ENCODE measurements around the gene S100B. TPM values are rescaled to one million over a fixed set of nuclear protein-coding genes. Genes with fewer than 3 reads are reported as not detected.

Gene S100B
- polyA plus RNA-seq, 2 donors = 2.3 to 11.6 TPM

GRCh38 chr21:46639489-46640386 is 34.9 kb upstream of the S100B start:
- WGBS, 2 donors = 87% methylated on average over 8 of the region's 8 CpGs
- H3K27me3 ChIP-seq (ENCODE audit: control insufficient read depth in 1 of 2, insufficient read depth in 2 of 2, low read length in 2 of 2) = no peaks in the 10 kb centered on the region
- H3K4me3 ChIP-seq (ENCODE audit: low read depth in 1 of 2, low read length in 2 of 2) = no peak overlapping the region
- no peaks in the 10 kb centered on the region for H3K9me3 ChIP-seq (ENCODE audit: control insufficient read depth in 2 of 2, insufficient read depth in 1 of 2, low read depth in 1 of 2, low read length in 1 of 2)
- peaks cover 0 to 2% of the 10 kb centered on the region in 2 donors for H3K4me1 ChIP-seq (ENCODE audit: control insufficient read depth in 2 of 2, insufficient read depth in 2 of 2, low read length in 1 of 2)
- H3K36me3 ChIP-seq (ENCODE audit: control insufficient read depth in 2 of 2, insufficient read depth in 2 of 2, low read length in 1 of 2) = peaks cover 11 to 13% of the 10 kb centered on the region in 2 donors
- H3K27ac ChIP-seq (ENCODE audit: low read depth in 2 of 2, low read length in 1 of 2) = no peak overlapping the region

- H3K27ac ChIP-seq (ENCODE audit: low read depth in 2 of 2, low read length in 1 of 2) = peak overlapping the region in 1 of 2 donors; percentile 29
- no peak overlapping the region for H3K4me3 ChIP-seq (ENCODE audit: low read depth in 1 of 2, low read length in 2 of 2)
- no peaks in the 10 kb centered on the region for H3K27me3 ChIP-seq (ENCODE audit: control insufficient read depth in 1 of 2, insufficient read depth in 2 of 2, low read length in 2 of 2)
- peaks cover 0 to 4% of the 10 kb centered on the region in 2 donors for H3K36me3 ChIP-seq (ENCODE audit: control insufficient read depth in 2 of 2, insufficient read depth in 2 of 2, low read length in 1 of 2)
- WGBS, 2 donors = 53 to 56% methylated on average over 3 of the region's 3 CpGs
- H3K4me1 ChIP-seq (ENCODE audit: control insufficient read depth in 2 of 2, insufficient read depth in 2 of 2, low read length in 1 of 2) = peaks cover 0 to 2% of the 10 kb centered on the region in 2 donors
- no peaks in the 10 kb centered on the region for H3K9me3 ChIP-seq (ENCODE audit: control insufficient read depth in 2 of 2, insufficient read depth in 1 of 2, low read depth in 1 of 2, low read length in 1 of 2)
Measured at GRCh38 chr21:46637952-46638746, 33.3 kb upstream of the S100B start.

GRCh38 chr21:46636550-46637285 is 31.8 kb upstream of the S100B start:
- Histone ChIP-seq H3K4me1 (ENCODE audit: control insufficient read depth in 2 of 2, insufficient read depth in 2 of 2, low read length in 1 of 2) (peaks cover 0 to 2% of the 10 kb centered on the region in 2 donors), H3K27ac (ENCODE audit: low read depth in 2 of 2, low read length in 1 of 2) (no peak overlapping the region), H3K4me3 (ENCODE audit: low read depth in 1 of 2, low read length in 2 of 2) (peak overlapping the region in 1 of 2 donors; percentile 71), H3K36me3 (ENCODE audit: control insufficient read depth in 2 of 2, insufficient read depth in 2 of 2, low read length in 1 of 2) (peaks cover 0 to 4% of the 10 kb centered on the region in 2 donors), H3K9me3 (ENCODE audit: control insufficient read depth in 2 of 2, insufficient read depth in 1 of 2, low read depth in 1 of 2, low read length in 1 of 2) (no peaks in the 10 kb centered on the region), H3K27me3 (ENCODE audit: control insufficient read depth in 1 of 2, insufficient read depth in 2 of 2, low read length in 2 of 2) (no peaks in the 10 kb centered on the region)
- 56 to 59% methylated on average over 7 of the region's 7 CpGs for WGBS, 2 donors

- peaks cover 0 to 2% of the 10 kb centered on the region in 2 donors for H3K4me1 ChIP-seq (ENCODE audit: control insufficient read depth in 2 of 2, insufficient read depth in 2 of 2, low read length in 1 of 2)
- H3K27ac ChIP-seq (ENCODE audit: low read depth in 2 of 2, low read length in 1 of 2) = peak overlapping the region; percentile 99 to 100
- WGBS, 2 donors = 3 to 5% methylated on average over 8 of the region's 8 CpGs
Measured at GRCh38 chr21:46636181-46636512, 31.3 kb upstream of the S100B start.

GRCh38 chr21:46635324-46636180 is 30.7 kb upstream of the S100B start, which contains the start of gene PRMT2:
Gene PRMT2, plus strand, starts transcription at chr21:46635674. Its CDS starts 1,278 bp downstream, at chr21:46636952.
- peak within 1 kb of the TSS; percentile 71 to 92 for H3K4me3 ChIP-seq (ENCODE audit: low read depth in 1 of 2, low read length in 2 of 2)
- 0% methylated on average over 73 to 90 of the region's 90 CpGs for WGBS, 2 donors
- peaks cover 0 to 2% of the 10 kb centered on the region in 2 donors for H3K4me1 ChIP-seq (ENCODE audit: control insufficient read depth in 2 of 2, insufficient read depth in 2 of 2, low read length in 1 of 2)
- no peaks in the 10 kb centered on the region for H3K9me3 ChIP-seq (ENCODE audit: control insufficient read depth in 2 of 2, insufficient read depth in 1 of 2, low read depth in 1 of 2, low read length in 1 of 2)
- no peaks in the 10 kb centered on the region for H3K36me3 ChIP-seq (ENCODE audit: control insufficient read depth in 2 of 2, insufficient read depth in 2 of 2, low read length in 1 of 2)
- H3K27me3 ChIP-seq (ENCODE audit: control insufficient read depth in 1 of 2, insufficient read depth in 2 of 2, low read length in 2 of 2) = no peaks in the 10 kb centered on the region
- peak within 1 kb of the TSS; percentile 99 to 100 for H3K27ac ChIP-seq (ENCODE audit: low read depth in 2 of 2, low read length in 1 of 2)

More at GRCh38 chr21:46636181-46636512, 31.3 kb upstream of the S100B start:
- H3K4me3 ChIP-seq (ENCODE audit: low read depth in 1 of 2, low read length in 2 of 2) = peak overlapping the region; percentile 71 to 92
- no peaks in the 10 kb centered on the region for H3K9me3 ChIP-seq (ENCODE audit: control insufficient read depth in 2 of 2, insufficient read depth in 1 of 2, low read depth in 1 of 2, low read length in 1 of 2)
- no peaks in the 10 kb centered on the region for H3K27me3 ChIP-seq (ENCODE audit: control insufficient read depth in 1 of 2, insufficient read depth in 2 of 2, low read length in 2 of 2)
- H3K36me3 ChIP-seq (ENCODE audit: control insufficient read depth in 2 of 2, insufficient read depth in 2 of 2, low read length in 1 of 2) = peaks cover 0 to 1% of the 10 kb centered on the region in 2 donors

GRCh38 chr21:46634966-46635323 is 30.1 kb upstream of the S100B start:
- Histone ChIP-seq H3K27me3 (ENCODE audit: control insufficient read depth in 1 of 2, insufficient read depth in 2 of 2, low read length in 2 of 2) (no peaks in the 10 kb centered on the region), H3K9me3 (ENCODE audit: control insufficient read depth in 2 of 2, insufficient read depth in 1 of 2, low read depth in 1 of 2, low read length in 1 of 2) (no peaks in the 10 kb centered on the region), H3K27ac (ENCODE audit: low read depth in 2 of 2, low read length in 1 of 2) (peak overlapping the region; percentile 95 to 100), H3K4me3 (ENCODE audit: low read depth in 1 of 2, low read length in 2 of 2) (peak overlapping the region; percentile 71 to 92), H3K4me1 (ENCODE audit: control insufficient read depth in 2 of 2, insufficient read depth in 2 of 2, low read length in 1 of 2) (peaks cover 0 to 2% of the 10 kb centered on the region in 2 donors), H3K36me3 (ENCODE audit: control insufficient read depth in 2 of 2, insufficient read depth in 2 of 2, low read length in 1 of 2) (no peaks in the 10 kb centered on the region)
- WGBS, 2 donors = 0% methylated on average over 14 of the region's 14 CpGs

GRCh38 chr21:46634427-46634826 is 29.5 kb upstream of the S100B start:
- Histone ChIP-seq H3K36me3 (ENCODE audit: control insufficient read depth in 2 of 2, insufficient read depth in 2 of 2, low read length in 1 of 2) (no peaks in the 10 kb centered on the region), H3K4me1 (ENCODE audit: control insufficient read depth in 2 of 2, insufficient read depth in 2 of 2, low read length in 1 of 2) (peaks cover 0 to 2% of the 10 kb centered on the region in 2 donors), H3K4me3 (ENCODE audit: low read depth in 1 of 2, low read length in 2 of 2) (peak overlapping the region in 1 of 2 donors; percentile 71), H3K27me3 (ENCODE audit: control insufficient read depth in 1 of 2, insufficient read depth in 2 of 2, low read length in 2 of 2) (no peaks in the 10 kb centered on the region), H3K27ac (ENCODE audit: low read depth in 2 of 2, low read length in 1 of 2) (peak overlapping the region; percentile 95 to 100), H3K9me3 (ENCODE audit: control insufficient read depth in 2 of 2, insufficient read depth in 1 of 2, low read depth in 1 of 2, low read length in 1 of 2) (no peaks in the 10 kb centered on the region)
- WGBS, 2 donors = 86 to 87% methylated on average over 8 of the region's 8 CpGs

- H3K36me3 ChIP-seq (ENCODE audit: control insufficient read depth in 2 of 2, insufficient read depth in 2 of 2, low read length in 1 of 2) = no peaks in the 10 kb centered on the region
- WGBS, 2 donors = 81 to 89% methylated on average over 5 of the region's 5 CpGs
- H3K4me3 ChIP-seq (ENCODE audit: low read depth in 1 of 2, low read length in 2 of 2) = no peak overlapping the region
- H3K4me1 ChIP-seq (ENCODE audit: control insufficient read depth in 2 of 2, insufficient read depth in 2 of 2, low read length in 1 of 2) = peaks cover 0 to 2% of the 10 kb centered on the region in 2 donors
- H3K27ac ChIP-seq (ENCODE audit: low read depth in 2 of 2, low read length in 1 of 2) = no peak overlapping the region
- H3K27me3 ChIP-seq (ENCODE audit: control insufficient read depth in 1 of 2, insufficient read depth in 2 of 2, low read length in 2 of 2) = no peaks in the 10 kb centered on the region
- H3K9me3 ChIP-seq (ENCODE audit: control insufficient read depth in 2 of 2, insufficient read depth in 1 of 2, low read depth in 1 of 2, low read length in 1 of 2) = no peaks in the 10 kb centered on the region
Measured at GRCh38 chr21:46633566-46633965, 28.7 kb upstream of the S100B start.

All from esophagus (tissue), 2 donors.